Ammon's horn (tissue), 1 donor: ENCODE data around the gene SASH3.

Source experiments
- DNase-seq: peaks from one replicate; pipeline ENCODE4 v3.0.0-alpha.2; 2016; ENCODE audit warnings: low spot score

The SASH3 gene

GRCh38 chrX:129783291-129783713, 3.6 kb downstream of the SASH3 start:
- DNase-seq: no peak

DNA sequence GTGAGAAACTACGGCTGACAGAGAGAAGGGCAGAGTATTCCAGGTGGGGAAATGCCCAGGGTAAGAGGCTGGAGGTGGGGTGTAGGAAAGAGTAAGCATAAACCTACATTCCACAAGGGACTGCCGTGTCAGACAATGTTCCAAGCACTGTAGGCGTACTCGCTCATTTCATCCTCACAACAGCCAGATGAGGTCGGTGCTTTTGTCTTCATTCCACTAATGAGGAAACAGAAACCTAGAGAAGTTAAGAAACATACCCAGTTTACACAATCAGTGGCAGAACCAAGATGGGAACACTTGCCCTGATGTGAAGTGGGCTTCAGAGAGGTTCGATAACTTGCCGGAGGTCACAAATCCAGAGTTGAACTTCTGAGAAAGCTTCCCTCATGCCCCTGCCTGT, 4.6 kb downstream of the SASH3 start:
- DNase-seq: no peak

DNA sequence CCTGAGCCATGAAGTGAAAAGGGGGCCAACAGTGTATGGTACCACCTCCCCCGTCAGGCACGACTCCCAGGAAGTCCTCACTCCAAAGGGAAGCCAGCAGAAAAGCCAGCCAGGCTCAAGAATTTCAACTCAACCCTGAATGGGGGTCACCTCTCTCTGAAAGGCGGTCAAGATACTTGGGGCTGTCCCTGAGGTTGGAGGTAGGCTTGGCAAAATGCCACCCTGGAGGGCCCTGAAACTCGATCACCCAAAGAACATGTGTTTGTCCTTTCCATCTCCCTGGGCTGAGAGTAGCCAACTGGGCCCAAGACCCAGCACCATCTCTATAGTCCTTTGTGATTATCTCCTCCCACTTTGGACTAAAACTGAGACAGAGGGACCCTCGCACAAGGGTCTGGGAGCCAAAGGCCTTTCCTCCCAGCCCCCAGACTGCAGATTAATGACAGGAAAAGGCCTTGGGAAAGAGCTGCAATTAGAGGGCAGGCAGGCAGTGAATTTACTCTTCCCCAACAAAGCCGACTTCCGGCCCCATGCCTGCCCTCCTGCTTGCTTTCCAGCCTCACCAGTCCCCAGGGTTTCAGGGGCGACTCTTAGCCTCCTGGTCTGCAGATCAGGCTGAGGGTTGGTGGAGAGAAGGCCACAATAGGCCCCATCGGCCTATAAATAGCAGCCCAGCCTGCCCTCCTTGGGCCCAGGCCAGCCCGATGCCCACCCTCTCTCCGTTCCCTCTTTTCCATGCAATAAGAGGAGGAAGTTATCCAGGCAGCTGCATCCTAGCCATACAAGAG, 5.6 kb downstream of the SASH3 start:
- no peak for DNase-seq

GRCh38 chrX:129786210-129786651, 6.5 kb downstream of the SASH3 start:
- DNase-seq: peak; percentile 32

DNA sequence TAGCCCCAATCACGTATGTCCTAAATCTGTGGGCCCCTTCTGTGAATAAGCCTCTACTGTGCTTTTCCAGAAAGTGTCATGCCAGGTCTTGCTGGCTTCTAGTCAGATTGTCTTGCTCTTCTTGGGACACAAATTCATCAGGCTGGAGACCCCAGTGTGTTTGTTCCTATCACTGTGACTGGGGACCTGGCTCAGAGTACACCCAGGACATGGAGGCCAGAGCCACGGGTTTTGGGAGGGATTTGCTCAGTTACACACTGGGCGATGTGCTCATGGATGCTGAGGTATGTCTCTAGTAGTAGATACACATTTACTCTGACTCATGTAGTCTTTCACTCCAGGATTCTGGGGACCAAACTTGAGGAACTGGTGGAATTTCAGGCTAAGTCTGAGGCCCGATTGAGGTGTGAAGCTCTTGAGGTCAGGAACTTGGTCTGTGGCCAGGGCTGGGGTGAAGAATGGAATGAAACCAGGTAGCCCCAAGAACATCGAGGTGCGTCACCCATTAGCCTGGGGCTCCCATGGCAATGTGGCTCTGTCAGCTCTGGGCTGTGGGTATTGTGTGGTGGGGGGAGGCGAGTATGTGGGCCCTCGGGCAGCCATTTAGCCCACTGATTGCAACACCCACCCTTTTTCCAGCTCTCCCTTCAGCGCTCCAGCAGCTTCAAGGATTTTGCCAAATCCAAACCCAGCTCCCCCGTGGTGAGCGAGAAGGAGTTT, 7.7 kb downstream of the SASH3 start:
- DNase-seq: no peak

- DNase-seq: no peak
Observed at GRCh38 chrX:129788527-129788926, 8.8 kb downstream of the SASH3 start.

DNA sequence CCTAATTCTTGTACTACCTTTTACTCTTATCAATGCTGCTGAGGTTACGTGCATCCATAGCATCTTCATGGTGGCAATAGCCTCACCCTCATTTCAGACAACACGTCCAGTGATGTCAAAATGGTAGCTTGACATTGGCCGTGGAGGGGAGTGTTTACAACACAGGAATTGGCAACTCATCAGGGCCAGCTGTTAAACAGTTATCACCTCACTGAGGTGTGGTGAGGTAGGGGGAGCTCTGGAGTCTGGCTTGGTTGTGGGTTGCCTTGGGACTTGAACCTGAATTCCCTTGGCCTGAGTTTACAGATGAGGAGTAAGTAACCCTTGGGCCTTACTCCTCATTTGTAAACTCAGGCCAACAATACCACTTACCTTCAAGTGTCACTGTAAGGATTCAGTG, 10.4 kb downstream of the SASH3 start:
- DNase-seq: no peak

GRCh38 chrX:129790808-129791207, 11.1 kb downstream of the SASH3 start:
- DNase-seq: no peak

GRCh38 chrX:129791336-129791735, 11.6 kb downstream of the SASH3 start:
- DNase-seq: no peak

DNA sequence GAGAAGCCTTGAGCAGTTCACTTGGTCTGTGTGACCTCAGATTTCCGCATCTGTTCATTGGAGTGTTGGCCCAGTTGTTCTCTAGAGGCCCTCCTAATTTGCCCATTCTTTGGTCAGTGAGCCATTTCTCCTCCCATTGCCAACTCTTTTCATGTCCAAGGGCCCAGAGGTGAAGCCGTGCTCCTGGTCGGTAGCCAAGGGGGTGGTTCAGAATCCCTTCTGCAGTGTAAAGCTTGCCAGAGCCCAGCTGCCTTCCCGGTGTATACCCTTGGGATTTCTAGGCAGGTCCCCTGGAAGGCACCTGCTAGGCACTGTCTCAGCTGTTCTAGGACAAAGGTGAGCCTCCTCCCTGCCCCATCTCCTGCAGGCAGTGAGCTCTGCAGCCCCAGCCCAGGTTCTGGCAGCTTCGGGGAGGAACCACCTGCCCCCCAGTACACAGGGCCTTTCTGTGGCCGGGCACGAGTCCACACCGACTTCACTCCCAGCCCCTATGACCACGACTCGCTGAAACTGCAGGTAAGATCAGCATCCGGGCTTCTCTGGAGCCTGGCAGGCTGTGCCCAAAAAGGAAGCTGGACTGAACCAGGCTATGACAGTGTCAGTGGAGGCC, 12.3 kb downstream of the SASH3 start:
- DNase-seq: no peak

- no peak for DNase-seq
Observed at GRCh38 chrX:129792586-129793291, 13.0 kb downstream of the SASH3 start.

DNA sequence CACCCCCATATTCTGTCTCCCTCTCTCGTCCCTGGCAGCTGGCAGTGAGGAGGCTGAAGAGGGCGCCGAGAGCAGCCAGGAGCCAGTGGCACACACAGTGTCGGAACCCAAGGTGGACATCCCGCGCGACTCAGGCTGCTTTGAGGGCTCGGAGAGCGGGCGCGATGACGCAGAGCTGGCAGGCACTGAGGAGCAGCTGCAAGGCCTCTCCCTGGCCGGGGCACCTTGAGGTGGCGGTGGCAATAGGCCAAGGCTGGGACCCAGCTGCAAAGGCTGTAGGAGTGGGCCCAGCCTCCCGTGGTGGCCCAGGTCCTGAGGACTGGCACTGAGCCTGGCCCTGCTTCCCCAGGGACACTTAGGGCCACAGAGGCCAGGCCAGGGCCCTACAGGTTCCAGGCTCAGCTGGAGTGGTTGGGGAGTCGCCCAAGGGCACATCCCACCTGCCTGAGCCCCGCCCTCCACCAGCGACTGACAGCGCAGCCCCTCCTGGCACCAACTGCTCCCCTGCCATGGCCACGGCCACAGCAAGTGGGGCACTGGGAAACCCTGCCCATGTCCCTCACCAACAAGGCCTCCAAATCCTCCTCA, 13.9 kb downstream of the SASH3 start:
- no peak for DNase-seq

DNA sequence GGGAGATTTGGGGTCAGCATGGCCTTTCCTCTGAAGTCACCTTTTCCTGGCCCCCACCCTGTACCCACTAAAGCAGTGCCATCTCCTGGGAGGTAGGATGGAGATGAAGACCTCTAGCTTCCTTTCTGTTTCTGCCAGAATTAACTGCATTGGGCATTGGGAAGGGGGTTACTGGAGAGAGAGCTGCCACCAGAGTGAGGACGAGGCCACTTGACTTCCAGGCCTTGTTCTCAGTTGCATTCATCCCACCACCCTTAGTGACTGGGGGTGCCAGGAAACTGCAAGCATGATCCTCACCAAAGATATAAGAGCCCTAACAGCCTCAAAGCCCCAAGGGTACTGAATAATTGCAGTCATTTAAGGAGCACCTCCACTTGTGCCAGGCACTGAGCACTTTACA, 15.8 kb downstream of the SASH3 start:
- no peak for DNase-seq

DNA sequence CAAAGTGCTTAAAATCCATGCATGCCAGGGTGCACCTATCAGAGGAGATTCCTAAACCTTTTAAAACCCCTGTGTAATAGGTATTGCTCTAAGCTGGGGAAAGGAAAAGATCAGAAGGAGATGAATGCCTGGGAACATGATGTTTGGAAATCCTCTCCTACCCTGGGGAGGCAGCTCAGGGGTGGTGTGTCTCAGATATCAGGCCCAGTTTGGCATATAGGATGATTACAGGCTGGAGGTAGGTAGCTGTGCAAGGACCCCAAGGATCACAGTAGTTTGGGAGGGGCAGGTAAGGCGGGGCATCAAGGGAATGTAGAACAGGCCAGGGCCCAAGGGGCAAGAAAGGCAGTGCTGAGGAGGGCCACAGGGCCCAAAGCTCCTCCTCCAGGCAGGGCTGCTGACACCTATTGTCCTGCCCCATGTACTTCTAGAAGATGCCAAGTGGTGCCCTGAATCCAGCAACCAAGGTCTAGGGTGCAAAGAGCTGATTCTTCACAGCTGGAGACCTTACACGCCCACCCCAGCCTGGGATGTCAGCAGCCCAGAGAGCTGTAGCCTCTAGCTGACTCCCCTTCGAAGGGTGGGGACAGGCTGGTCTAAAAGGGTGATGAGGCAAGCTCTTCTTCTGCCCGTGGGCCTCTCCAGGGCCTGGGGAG, 17.6 kb downstream of the SASH3 start:
- no peak for DNase-seq

GRCh38 chrX:129798456-129798855, 18.7 kb downstream of the SASH3 start:
- DNase-seq: no peak

DNA sequence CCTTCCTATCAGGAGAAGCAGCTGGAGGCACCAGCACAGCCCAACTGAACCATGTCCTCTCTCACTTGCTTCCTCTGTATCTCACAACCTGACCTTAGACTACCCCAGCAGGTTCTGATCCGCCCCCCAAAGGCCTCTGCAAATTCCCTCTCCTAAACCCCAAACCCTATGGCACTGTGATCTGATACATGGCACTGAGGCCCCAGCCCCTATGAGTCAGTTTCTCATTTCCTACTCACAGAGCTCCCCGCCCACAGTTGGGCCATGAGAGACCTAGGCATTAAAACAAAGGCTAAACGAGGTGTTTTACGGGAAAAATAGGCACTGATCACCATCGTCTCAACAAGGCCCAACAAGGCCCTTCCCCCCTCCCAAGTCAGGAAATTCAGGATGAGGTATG, 19.1 kb downstream of the SASH3 start:
- no peak for DNase-seq

- no peak for DNase-seq
Observed at GRCh38 chrX:129800186-129800585, 20.4 kb downstream of the SASH3 start.

DNA sequence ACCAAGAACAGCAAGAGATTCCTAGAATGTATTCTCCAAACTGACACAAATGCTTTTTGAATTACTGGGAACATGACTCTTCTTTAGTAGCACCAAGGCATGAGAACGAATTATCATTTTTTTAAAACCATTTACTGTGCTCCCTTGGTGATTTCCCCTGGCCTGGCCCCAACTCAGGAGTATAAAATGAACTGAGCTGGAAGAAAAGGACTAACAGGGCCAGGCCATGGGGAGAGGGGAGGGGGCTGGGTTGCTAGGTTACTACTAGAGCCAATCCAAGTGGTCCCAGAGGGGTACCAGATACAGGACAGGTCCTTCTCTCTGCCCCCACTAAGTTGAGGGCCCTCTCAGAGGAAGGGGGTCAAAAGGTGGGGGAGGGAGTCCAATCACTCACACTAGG, 23.1 kb downstream of the SASH3 start:
- no peak for DNase-seq

- no peak for DNase-seq
Observed at GRCh38 chrX:129804806-129805205, 25.1 kb downstream of the SASH3 start.

DNA sequence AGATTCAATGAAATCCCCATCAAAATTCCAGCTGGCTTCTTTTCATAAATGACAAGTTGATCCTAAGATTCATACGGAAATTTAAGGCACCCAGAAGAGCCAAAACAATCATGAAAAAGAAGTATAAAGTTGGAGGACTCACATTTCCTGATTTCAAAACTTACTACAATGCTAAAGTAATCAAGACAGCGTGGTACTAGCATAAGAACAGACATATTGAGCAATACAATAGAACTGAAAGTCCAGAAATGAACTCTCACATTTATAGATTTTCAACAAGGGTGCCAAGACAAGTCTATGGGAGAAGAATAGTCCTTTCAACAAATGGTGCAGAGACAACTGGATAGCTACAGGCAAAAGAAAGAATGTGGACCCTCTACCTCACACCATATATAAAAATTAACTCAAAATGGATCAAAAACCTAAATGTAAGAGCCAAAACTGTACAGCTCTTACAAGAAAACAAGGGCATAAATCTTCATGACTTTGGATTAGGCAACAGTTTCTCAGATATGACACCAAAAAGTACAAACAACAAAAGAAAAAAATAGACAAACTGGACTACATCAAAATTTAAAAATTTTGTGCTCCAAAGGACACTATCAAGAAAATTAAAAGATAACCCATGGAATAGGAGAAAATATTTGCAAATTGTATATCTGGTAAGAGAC, 28.5 kb downstream of the SASH3 start:
- DNase-seq: no peak
